K562 (cell line): Measurements from ENCODE around the gene HOPX. TPM values are rescaled to one million over a fixed set of nuclear protein-coding genes. Genes with fewer than 3 reads are reported as not detected.

Experiments used
- ATF6 ChIP-seq: sonication (generic); formaldehyde crosslinking; IDR thresholded peaks from 2 replicates; pipeline ENCODE4 v1.4.0; 2020; ENCODE audit warnings: mild to moderate bottlenecking, missing genetic modification reagents
- EP400 ChIP-seq: fragments of 450-650 bp; IDR thresholded peaks from 2 replicates; pipeline ENCODE4 v1.6.1; 2017; ENCODE audit warnings: antibody characterized with exemption, mild to moderate bottlenecking, moderate library complexity
- HMG20A ChIP-seq: fragments of 450-650 bp; formaldehyde crosslinking; conservative IDR thresholded peaks from 2 replicates; pipeline ENCODE4 v1.4.0; 2020; ENCODE audit warnings: mild to moderate bottlenecking, mixed read lengths
- MGA ChIP-seq: fragments of 450-650 bp; IDR thresholded peaks from 2 replicates; pipeline ENCODE4 v1.6.1; 2016; ENCODE audit warnings: mild to moderate bottlenecking, moderate library complexity
- MTA2 ChIP-seq: fragments of 450-650 bp; IDR thresholded peaks from 2 replicates; pipeline ENCODE4 v1.6.1; 2016; ENCODE audit warnings: low read depth
- NR2C2 ChIP-seq, 2 experiments: fragments of 200-800 bp in 1 of 2; sonication (Bioruptor generic) in 1 of 2; sonication (generic) in 1 of 2; formaldehyde crosslinking in 1 of 2; IDR thresholded peaks; 2 replicates each; pipeline versions ENCODE4 v1.6.1 to v1.8.0; 2016 to 2022; ENCODE audit warnings: mild to moderate bottlenecking in 1 of 2, missing compliant biosample characterization in 1 of 2, missing genetic modification characterization in 1 of 2, missing genetic modification reagents in 1 of 2
- POLR3A ChIP-seq: IDR thresholded peaks from 2 replicates; pipeline ENCODE4 v1.6.1; 2011; ENCODE audit warnings: borderline replicate concordance, mild to moderate bottlenecking, moderate library complexity; ENCODE audit not compliant: insufficient read length, insufficient read depth; ENCODE audit errors: extremely low read depth
- TEAD1 ChIP-seq, 2 experiments: fragments of 450-650 bp in 1 of 2; sonication (generic) in 1 of 2; formaldehyde crosslinking; IDR thresholded peaks; 2 replicates each; pipeline versions ENCODE4 v1.4.0 to v1.8.0; 2020 to 2022; ENCODE audit warnings: mild to moderate bottlenecking in 2 of 2, missing genetic modification reagents in 1 of 2
- ZNF347 ChIP-seq: fragments of 450-650 bp; formaldehyde crosslinking; IDR thresholded peaks from 2 replicates; pipeline ENCODE4 v1.4.0; 2020; ENCODE audit warnings: low read depth, mild to moderate bottlenecking, moderate library complexity
- polyA plus RNA-seq, 8 experiments: library from polyadenylated mRNA; depleted of rRNA in 4 of 8; stranded (reverse) in 5 of 8; unstranded in 3 of 8; fragments of >200 nt; fragmentation: Nextera tagmentation in 2 of 8; fragmentation: Illumina TruSeq in 1 of 8; extraction: Ambion mirVana in 2 of 8; extraction: Trizol in 1 of 8; gene quantifications; 2 replicates each; pipeline versions ENCODE4 v1.2.1 to v1.2.3, GENCODE V29; 2011 to 2014; ENCODE audit warnings: inconsistent platforms in 1 of 8, missing spikeins in 1 of 8
- total RNA-seq, 7 experiments: library from RNA; depleted of rRNA in 6 of 7; stranded (reverse); fragments of >200 nt in 6 of 7; fragmentation: Illumina TruSeq in 2 of 7; extraction: Trizol in 2 of 7; gene quantifications; 2 replicates each; pipeline versions ENCODE4 v1.2.1 to v1.2.3, GENCODE V29; 2011 to 2021; ENCODE audit warnings: low replicate concordance in 1 of 7

The HOPX gene
- total and polyA plus RNA-seq, 9 of the 15 experiments (the other 6 are each of a cell fraction or from before 2014, with no cell fraction given) = 0.24 TPM; not detected in 8

GRCh38 chr4:56728512-56728911 is 47.4 kb upstream of the HOPX start (continued):
- no peak for TF ChIP-seq MGA
- TF ChIP-seq TEAD1 (CRISPR knock-in tag; IDR thresholded peaks at IDR 0.05) = no peak
- TF ChIP-seq HMG20A = no peak
- no peak for TF ChIP-seq ATF6 (CRISPR knock-in tag)
- TF ChIP-seq ZNF347 = no peak
- TF ChIP-seq EP400 = no peak
- TF ChIP-seq MTA2 = no peak
- no peak for TF ChIP-seq POLR3A
- TF ChIP-seq NR2C2 (CRISPR knock-in tag; IDR thresholded peaks at IDR 0.05) = no peak
- 0 out of 2 replicates have a peak, but pooled peaks have one; percentile 31 for TF ChIP-seq NR2C2 (tag; IDR thresholded peaks at IDR 0.05)
